Esophagus muscularis mucosa (tissue), 4 donors: ENCODE measurements around the gene TIE1. TPM values are rescaled to one million over a fixed set of nuclear protein-coding genes. Genes with fewer than 3 reads are reported as not detected.

ENCODE experiments used
- DNase-seq: peaks from one replicate; pipeline ENCODE4 v3.0.0-alpha.2; 2017; ENCODE audit errors: extremely low spot score
- H3K27ac ChIP-seq, 4 donors: fragments of 200-600 bp; sonication (generic); replicated peaks in 1 of 4; 1 replicate in 3 of 4; 2 replicates in 1 of 4; pipeline ENCODE4 v1.5.1; 2016 to 2019; ENCODE audit warnings: mild to moderate bottlenecking in 1 of 4
- H3K27me3 ChIP-seq, 4 donors: fragments of 200-600 bp; sonication (generic); one replicate each; pipeline versions ENCODE4 v1.5.1 to v1.6.0; 2016 to 2019
- H3K36me3 ChIP-seq, 4 donors: fragments of 200-600 bp; sonication (generic); one replicate each; pipeline ENCODE4 v1.5.1; 2016 to 2019
- H3K4me1 ChIP-seq, 4 donors: fragments of 200-600 bp; sonication (generic); one replicate each; pipeline ENCODE4 v1.5.1; 2016 to 2019
- H3K4me3 ChIP-seq, 4 donors: fragments of 200-600 bp; sonication (generic); 1 replicate in 2 of 4; 2 replicates in 2 of 4; pipeline ENCODE4 v1.5.1; 2016 to 2019; ENCODE audit warnings: mild to moderate bottlenecking in 4 of 4, moderate library complexity in 1 of 4
- H3K9me3 ChIP-seq, 4 donors: fragments of 200-600 bp; sonication (generic); 1 replicate in 3 of 4; 2 replicates in 1 of 4; pipeline ENCODE4 v1.5.1; 2016 to 2019
- EP300 ChIP-seq: sonication (generic); formaldehyde crosslinking; IDR thresholded peaks from one replicate; pipeline ENCODE4 v1.6.1; 2017; ENCODE audit warnings: antibody characterized with exemption
- POLR2A ChIP-seq: fragments of 450-650 bp; IDR thresholded peaks from one replicate; pipeline ENCODE4 v1.6.1; 2017; ENCODE audit warnings: antibody characterized with exemption, moderate library complexity, mild to moderate bottlenecking, low read depth
- POLR2AphosphoS5 ChIP-seq, 2 donors: sonication (generic); formaldehyde crosslinking; IDR thresholded peaks; one replicate each; pipeline ENCODE4 v1.6.1; 2017; ENCODE audit warnings: antibody characterized with exemption in 2 of 2
- WGBS: methylation state at CpG from one replicate; pipeline ENCODE4 v1.1.5; 2018; 5-methylcytosine and 5-hydroxymethylcytosine counted together
- intact Hi-C: fragments of 100-400 bp; cut with DNase I; formaldehyde crosslinking; loops from one replicate; pipeline ENCODE4 v1.15.1; 2023
- total RNA-seq, 4 donors: library from RNA; depleted of rRNA; stranded (reverse); fragments of >200 nt; gene quantifications; one replicate each; pipeline versions ENCODE4 v1.1.0 to v1.2.1, GENCODE V29; 2016
- TF ChIP-seq, protein P1 (sequence below), 3 experiments: fragments of 200-600 bp in 2 of 3; fragments of 450-650 bp in 1 of 3; sonication (generic) in 2 of 3; IDR thresholded peaks; one replicate each; pipeline ENCODE4 v1.5.1; 2017 to 2019; ENCODE audit warnings: antibody characterized with exemption in 3 of 3, mild to moderate bottlenecking in 2 of 3, moderate library complexity in 1 of 3

The TIE1 gene
- total RNA-seq, 4 donors from 2014 or later, result 16.2 to 51.1 (median 32.6) TPM

DNA sequence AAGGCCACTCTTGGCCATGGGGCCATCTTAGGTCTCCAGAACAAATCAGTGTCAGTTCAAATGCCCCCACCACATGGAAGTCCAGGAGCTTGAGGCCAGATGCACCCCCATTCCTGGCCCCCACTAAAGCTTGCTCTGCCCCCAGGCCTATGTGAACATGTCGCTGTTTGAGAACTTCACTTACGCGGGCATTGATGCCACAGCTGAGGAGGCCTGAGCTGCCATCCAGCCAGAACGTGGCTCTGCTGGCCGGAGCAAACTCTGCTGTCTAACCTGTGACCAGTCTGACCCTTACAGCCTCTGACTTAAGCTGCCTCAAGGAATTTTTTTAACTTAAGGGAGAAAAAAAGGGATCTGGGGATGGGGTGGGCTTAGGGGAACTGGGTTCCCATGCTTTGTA, 21.7 kb downstream of the TIE1 start:
- WGBS, result 93% methylated on average over 2 of the region's 5 CpGs
- no peak for DNase-seq
- no peaks in the 10 kb centered on the region for H3K27me3 ChIP-seq
- no peak overlapping the region for H3K4me3 ChIP-seq
- H3K27ac ChIP-seq, result no peak overlapping the region
- TF ChIP-seq EP300 (no peak), POLR2A (no peak), POLR2AphosphoS5 (IDR thresholded peaks at IDR 0.05) (no peak)
- TF ChIP-seq, protein P1, sequence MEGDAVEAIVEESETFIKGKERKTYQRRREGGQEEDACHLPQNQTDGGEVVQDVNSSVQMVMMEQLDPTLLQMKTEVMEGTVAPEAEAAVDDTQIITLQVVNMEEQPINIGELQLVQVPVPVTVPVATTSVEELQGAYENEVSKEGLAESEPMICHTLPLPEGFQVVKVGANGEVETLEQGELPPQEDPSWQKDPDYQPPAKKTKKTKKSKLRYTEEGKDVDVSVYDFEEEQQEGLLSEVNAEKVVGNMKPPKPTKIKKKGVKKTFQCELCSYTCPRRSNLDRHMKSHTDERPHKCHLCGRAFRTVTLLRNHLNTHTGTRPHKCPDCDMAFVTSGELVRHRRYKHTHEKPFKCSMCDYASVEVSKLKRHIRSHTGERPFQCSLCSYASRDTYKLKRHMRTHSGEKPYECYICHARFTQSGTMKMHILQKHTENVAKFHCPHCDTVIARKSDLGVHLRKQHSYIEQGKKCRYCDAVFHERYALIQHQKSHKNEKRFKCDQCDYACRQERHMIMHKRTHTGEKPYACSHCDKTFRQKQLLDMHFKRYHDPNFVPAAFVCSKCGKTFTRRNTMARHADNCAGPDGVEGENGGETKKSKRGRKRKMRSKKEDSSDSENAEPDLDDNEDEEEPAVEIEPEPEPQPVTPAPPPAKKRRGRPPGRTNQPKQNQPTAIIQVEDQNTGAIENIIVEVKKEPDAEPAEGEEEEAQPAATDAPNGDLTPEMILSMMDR (IDR thresholded peaks at IDR 0.05), result no peak
- no peaks in the 10 kb centered on the region for H3K4me1 ChIP-seq
- peaks cover 0 to 10% (median 3%) of the 10 kb centered on the region in 4 donors for H3K9me3 ChIP-seq
- intact Hi-C loops, result no loop called here
- peaks cover 0 to 62% (median 7%) of the 10 kb centered on the region in 4 donors for H3K36me3 ChIP-seq

- H3K4me1 ChIP-seq, result peaks cover 0 to 4% (median under 1%) of the 10 kb centered on the region in 4 donors
- H3K36me3 ChIP-seq, result peaks cover 0 to 47% (median 4%) of the 10 kb centered on the region in 4 donors
- WGBS, result 87% methylated on average over 1 of the region's 1 CpG
- TF ChIP-seq EP300, result no peak
- TF ChIP-seq, protein P1 (IDR thresholded peaks at IDR 0.05), result no peak
- no peak for TF ChIP-seq POLR2AphosphoS5 (IDR thresholded peaks at IDR 0.05)
- TF ChIP-seq POLR2A, result no peak
- H3K4me3 ChIP-seq, result no peak overlapping the region
- no peak overlapping the region for H3K27ac ChIP-seq
- intact Hi-C loops, result no loop called here
- peaks cover 0 to 20% (median 3%) of the 10 kb centered on the region in 4 donors for H3K9me3 ChIP-seq
- no peak for DNase-seq
- no peaks in the 10 kb centered on the region for H3K27me3 ChIP-seq
Observed at GRCh38 chr1:43324810-43325209, 24.0 kb downstream of the TIE1 start.

DNA sequence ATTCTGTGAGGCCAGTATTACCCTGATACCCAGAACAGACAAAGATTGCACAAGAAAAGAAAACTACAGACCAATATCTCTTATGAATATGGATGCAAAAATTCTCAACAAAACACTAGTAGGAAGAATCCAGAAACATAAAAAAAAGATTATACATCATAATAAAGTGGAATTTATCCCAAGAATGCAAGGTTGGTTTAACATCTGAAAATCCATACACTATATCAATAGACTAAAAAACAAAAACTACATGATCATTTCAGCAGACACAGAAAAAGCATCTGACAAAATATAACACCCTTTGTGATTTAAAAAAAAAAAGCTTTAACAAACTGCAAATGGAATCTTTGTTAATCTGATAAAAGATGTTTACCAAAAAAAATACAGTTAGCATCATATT, 24.6 kb downstream of the TIE1 start:
- Histone ChIP-seq H3K9me3 (peaks cover 0 to 20% (median 3%) of the 10 kb centered on the region in 4 donors), H3K36me3 (peaks cover 0 to 42% (median 4%) of the 10 kb centered on the region in 4 donors), H3K4me1 (peaks cover 0 to 10% (median 6%) of the 10 kb centered on the region in 4 donors), H3K27me3 (no peaks in the 10 kb centered on the region), H3K27ac (no peak overlapping the region), H3K4me3 (no peak overlapping the region)
- no peak for DNase-seq
- no peak for TF ChIP-seq POLR2AphosphoS5 (IDR thresholded peaks at IDR 0.05)
- no peak for TF ChIP-seq EP300
- TF ChIP-seq, protein P1 (IDR thresholded peaks at IDR 0.05), result no peak
- TF ChIP-seq POLR2A, result no peak
- intact Hi-C loops, result no loop called here

GRCh38 chr1:43327549-43328292, 26.9 kb downstream of the TIE1 start:
- Histone ChIP-seq H3K27ac (no peak overlapping the region), H3K4me1 (peaks cover 0 to 12% (median 10%) of the 10 kb centered on the region in 4 donors), H3K36me3 (peaks cover 0 to 23% (median 2%) of the 10 kb centered on the region in 4 donors), H3K9me3 (peaks cover 0 to 20% (median 3%) of the 10 kb centered on the region in 4 donors), H3K4me3 (no peak overlapping the region), H3K27me3 (no peaks in the 10 kb centered on the region)
- intact Hi-C loops, result no loop called here
- DNase-seq, result no peak
- TF ChIP-seq POLR2AphosphoS5 (IDR thresholded peaks at IDR 0.05) (no peak), POLR2A (no peak), EP300 (no peak)
- TF ChIP-seq, protein P1 (IDR thresholded peaks at IDR 0.05), result no peak
- 79% methylated on average over 1 of the region's 1 CpG for WGBS
